NCI-H2107 treated with DMSO at 0.1 percent for 48 hours (cell line): ENCODE data around the gene CCSAP.
"Not testable (repeated sequence)": the region's sequence is repeated elsewhere in the genome, so short reads cannot be mapped to it uniquely, and the experiment has no call there.

Experiments used
- DNase-seq: peaks from one replicate; lab custom pipeline; 2025; ENCODE audit not compliant: unreplicated experiment; lab: John Stamatoyannopoulos, UW

The CCSAP gene

DNA sequence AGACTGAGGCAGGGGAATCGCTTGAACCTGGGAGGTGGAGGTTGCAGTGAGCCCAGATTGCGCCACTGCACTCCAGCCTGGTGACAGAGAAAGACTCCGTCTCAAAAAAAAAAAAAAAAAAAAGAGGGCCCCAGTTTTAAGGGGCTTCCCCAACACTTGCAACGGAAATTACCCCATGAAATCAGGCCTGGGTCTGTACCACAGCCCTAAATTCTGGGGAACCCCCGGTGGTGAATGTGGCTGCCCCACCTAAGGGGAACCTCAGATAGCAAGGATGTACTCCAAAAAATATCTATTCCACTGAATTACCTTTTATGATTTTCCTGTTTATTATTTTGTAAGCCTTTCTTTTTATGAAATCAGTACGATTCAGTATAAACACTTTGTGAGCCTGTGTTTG is 15.1 kb downstream of the CCSAP start:
- DNase-seq: not testable (repeated sequence)

DNA sequence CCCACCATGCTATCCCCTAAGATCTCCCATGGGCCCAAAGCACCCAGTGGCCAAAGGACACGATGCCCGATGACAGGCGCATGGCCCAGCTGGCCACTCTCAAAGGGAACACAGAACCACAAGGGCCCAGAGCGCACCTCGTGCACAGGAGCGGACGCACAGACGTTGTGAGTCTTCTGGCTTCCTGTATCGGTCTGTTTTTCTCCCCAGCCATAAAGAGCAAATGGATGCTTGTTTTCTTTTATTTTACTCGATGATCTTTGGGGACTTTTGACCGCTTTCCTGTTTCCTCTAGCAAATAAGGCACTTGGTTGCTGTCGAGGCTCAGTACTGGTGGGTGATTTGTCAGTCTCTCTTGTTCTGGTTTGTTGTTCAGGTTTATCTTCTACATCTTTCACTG is 16.2 kb downstream of the CCSAP start:
- DNase-seq: no peak

DNA sequence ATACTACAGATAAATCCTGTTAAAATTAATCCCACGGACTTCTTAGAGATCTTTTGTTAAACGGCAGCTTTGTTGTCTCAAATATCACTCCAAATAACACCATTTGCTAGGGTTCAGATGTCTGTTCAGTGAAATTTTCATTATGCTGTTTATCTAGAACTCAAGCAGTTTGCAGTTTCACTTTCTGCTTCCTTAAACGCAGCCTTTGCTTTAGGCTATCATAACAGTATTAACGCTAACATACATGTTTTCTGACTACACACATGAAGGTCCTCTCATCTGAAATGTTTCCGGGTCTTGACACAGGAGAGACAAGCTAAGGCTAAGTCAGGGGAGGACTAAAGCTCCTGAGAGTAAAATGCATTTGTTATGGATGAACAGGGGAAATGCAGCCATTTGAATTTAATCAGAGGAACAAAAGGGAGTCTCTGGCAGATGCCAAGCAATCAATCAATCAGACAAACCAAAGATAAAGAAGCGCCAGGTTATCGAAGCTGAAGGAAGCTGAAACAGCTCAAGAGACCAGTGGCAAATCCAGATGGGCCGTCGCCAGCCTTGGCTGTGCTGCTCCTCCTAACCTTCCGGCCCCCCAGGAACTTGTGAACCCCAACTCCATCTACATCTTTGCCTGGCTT is 16.9 kb downstream of the CCSAP start:
- DNase-seq: no peak

DNA sequence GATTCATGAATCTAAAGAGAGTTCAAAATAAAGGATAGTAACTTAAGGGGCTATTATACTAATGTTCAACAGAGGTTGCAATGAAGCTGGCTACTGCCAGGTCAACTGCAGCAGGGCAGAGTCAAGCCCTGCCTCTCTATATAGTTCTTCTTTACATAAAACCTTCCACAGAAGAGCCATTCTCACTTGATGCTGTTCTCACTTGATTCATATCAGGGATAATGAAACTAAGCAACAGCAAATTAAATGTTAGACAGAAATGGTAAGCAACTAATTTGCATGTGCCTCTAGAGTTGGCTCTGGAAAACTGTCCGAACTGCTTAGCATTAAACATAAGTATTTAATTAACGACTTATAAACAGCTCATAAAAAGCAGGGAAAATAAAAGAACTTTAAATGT is 17.4 kb downstream of the CCSAP start:
- no peak for DNase-seq

DNA sequence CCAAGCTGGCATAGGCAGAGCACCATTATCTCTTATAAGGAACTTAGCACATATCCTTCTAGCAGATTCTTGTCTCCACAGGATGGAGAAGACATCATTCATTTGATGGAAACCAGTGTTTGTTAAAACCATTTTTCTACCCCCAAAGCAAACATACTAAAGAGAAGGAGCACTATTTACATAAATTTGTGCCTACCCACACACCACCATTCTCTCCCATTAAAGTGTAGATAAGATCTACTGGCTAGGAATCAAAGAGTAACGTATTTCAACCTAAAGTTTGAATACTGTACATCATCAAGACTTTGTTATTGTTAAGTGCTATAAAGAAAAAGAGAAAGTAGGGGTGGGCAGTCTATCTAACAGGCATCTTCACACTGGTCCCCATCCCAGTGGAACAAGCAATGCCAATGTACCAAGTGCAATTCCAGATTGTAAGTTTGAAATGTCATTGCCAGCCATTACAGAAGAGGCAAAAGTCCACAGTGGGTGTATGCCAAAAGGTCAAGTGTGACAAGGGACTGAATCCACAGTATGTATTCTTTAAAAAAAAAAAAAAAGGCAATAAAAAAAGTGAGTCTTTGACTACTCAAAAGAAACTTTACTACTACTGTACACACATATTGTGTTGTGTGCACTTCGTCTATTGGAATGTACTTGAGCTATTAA is 18.8 kb downstream of the CCSAP start:
- no peak for DNase-seq

- no peak for DNase-seq
These were observed 19.6 kb downstream of the CCSAP start for GRCh38 chr1:229323201-229323600.

GRCh38 chr1:229319487-229319886 is 23.4 kb downstream of the CCSAP start:
- no peak for DNase-seq

DNA sequence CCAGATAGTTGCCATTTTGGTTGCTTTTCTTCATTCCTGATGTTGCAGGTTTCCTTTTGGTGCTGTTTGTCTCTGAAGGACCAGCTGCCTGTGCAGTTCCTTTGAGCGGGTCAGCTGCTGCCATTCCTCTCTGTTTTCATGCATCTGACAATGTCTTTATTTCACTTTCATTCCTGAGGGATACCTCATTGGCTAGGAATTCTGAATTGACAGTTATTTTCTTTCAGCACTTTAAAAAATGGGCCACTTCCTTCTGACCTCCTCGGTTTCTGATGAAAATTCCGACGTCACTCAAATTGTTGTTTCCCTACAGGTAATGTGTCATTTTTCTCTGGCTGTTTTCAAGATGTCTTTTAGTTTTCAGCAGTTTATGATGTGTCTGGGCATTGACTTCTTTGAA is 24.8 kb downstream of the CCSAP start:
- DNase-seq: no peak

DNA sequence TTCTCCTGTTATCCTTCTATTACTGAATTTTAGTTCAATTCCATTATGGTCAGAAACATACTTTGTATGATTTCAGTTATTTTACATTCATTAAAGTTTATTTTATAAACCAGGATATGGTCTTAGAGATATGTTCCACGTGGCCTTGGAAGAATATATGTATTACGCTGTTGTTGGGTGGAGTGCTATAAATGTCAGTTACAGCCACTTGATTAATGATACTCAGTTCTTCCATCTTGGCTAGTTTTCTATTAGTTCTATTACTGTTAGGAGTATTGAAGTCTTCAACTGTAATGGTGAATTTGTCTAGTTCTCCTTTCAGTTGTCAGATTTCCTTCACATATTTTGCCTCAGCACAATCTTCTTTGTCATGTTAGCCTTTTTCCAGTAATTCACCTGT is 26.7 kb downstream of the CCSAP start:
- no peak for DNase-seq

- DNase-seq: no peak
These were observed 32.0 kb downstream of the CCSAP start for GRCh38 chr1:229310833-229311232.

- no peak for DNase-seq
These were observed 33.2 kb downstream of the CCSAP start for GRCh38 chr1:229309684-229310083.

GRCh38 chr1:229309074-229309473 is 33.8 kb downstream of the CCSAP start:
- DNase-seq: no peak

DNA sequence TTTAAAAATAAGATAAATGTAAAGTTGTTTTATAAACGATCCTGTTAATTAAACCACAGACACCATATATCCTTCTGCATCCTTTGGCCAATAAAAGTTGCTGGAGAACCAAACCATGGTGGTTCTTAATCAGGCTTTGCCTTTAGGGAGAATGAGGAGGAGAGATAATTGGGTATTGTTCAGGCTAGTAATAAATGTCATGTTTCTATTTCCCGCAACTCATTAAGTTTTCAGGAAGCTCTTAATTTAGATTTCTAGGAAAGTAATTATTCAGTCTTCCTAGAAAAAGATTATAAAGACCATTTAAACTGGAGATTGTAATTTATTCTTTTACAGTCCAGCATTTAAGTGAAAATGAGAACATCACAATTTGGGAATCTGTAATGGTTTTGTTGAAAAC is 37.5 kb downstream of the CCSAP start:
- DNase-seq: no peak

GRCh38 chr1:229303855-229304254 is 39.0 kb downstream of the CCSAP start:
- no peak for DNase-seq

- DNase-seq: no peak
These were observed 40.1 kb downstream of the CCSAP start for GRCh38 chr1:229302740-229303139.

- no peak for DNase-seq
These were observed 42.6 kb downstream of the CCSAP start for GRCh38 chr1:229300099-229300757.

GRCh38 chr1:229298887-229299503 is 43.9 kb downstream of the CCSAP start:
- no peak for DNase-seq

DNA sequence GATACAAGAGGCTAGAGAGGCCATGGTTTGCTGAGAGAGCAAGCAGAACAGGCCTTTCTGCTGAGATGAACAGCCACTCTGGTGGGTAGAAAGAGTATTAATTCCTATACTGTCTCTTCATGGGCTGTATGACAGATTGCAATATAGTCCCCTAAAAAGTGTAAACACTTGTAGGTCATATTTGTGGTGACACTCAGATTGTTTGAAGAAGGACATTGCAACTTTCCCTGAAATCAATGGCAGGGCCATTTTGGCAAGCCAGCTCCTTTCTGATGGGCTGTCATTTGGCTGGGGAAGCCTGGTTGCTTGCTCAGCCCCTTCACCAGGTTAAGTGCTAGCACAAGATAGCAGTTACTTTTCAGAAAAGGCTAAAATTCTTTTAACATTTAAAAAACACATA is 44.4 kb downstream of the CCSAP start:
- no peak for DNase-seq

GRCh38 chr1:229297746-229298145 is 45.1 kb downstream of the CCSAP start:
- DNase-seq: no peak

- no peak for DNase-seq
These were observed 46.3 kb downstream of the CCSAP start for GRCh38 chr1:229296541-229296941.

DNA sequence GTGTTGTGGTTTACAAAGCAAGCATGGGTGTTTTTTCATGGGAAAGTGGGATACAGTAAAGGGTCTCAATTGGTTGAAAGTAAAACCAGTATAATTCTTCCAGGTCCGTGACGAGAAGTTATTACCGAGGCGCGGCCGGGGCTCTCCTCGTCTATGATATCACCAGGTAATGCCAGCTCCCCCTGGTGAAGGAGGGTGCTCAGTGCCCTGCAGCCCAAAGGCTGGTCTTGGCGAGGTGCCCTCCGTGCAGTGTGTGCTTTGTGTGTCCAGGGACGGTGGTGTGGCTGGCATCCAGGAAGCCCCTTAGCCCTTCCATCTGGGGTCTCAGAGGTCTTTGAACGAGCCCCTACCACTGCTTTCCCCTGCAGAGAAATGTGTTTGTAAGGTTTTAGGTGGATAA is 47.1 kb downstream of the CCSAP start:
- no peak for DNase-seq
